H9 (cell line): Measurements from ENCODE around the gene XAF1. TPM values are rescaled to one million over a fixed set of nuclear protein-coding genes. Genes with fewer than 3 reads are reported as not detected.

Experiments used
- DNase-seq: peaks from one replicate; pipeline ENCODE4 v3.0.0-alpha.2; 2017
- H2AFZ ChIP-seq: one replicate; pipeline ENCODE4 v1.6.1; 2013; ENCODE audit warnings: mild to moderate bottlenecking, low read length, control low read depth, moderate library complexity
- H2AK5ac ChIP-seq: 2 replicates; pipeline ENCODE4 v1.6.1; 2013; ENCODE audit warnings: low read length, control low read depth, mixed read lengths; ENCODE audit not compliant: insufficient read length
- H2BK120ac ChIP-seq: one replicate; pipeline ENCODE4 v1.6.1; 2013; ENCODE audit warnings: low read depth, mild to moderate bottlenecking, low read length, control low read depth, inconsistent platforms; ENCODE audit not compliant: poor library complexity, severe bottlenecking
- H2BK12ac ChIP-seq: 2 replicates; pipeline ENCODE4 v1.6.1; 2013; ENCODE audit warnings: low read length, control low read depth, mixed read lengths, low read depth; ENCODE audit not compliant: insufficient read length
- H2BK15ac ChIP-seq: 2 replicates; pipeline ENCODE4 v1.6.1; 2013; ENCODE audit warnings: low read depth, low read length, control low read depth
- H2BK20ac ChIP-seq: one replicate; pipeline ENCODE4 v1.6.1; 2013; ENCODE audit warnings: low read depth, mild to moderate bottlenecking, low read length, control low read depth, inconsistent platforms; ENCODE audit not compliant: poor library complexity, severe bottlenecking
- H2BK5ac ChIP-seq: 2 replicates; pipeline ENCODE4 v1.6.1; 2013; ENCODE audit warnings: low read length, control low read depth, mixed read lengths; ENCODE audit not compliant: insufficient read length
- H3K14ac ChIP-seq: 2 replicates; pipeline ENCODE4 v1.6.1; 2013; ENCODE audit warnings: low read length, control low read depth; ENCODE audit not compliant: insufficient read depth
- H3K18ac ChIP-seq: 2 replicates; pipeline ENCODE4 v1.6.1; 2013; ENCODE audit warnings: low read depth, mild to moderate bottlenecking, mixed read lengths, low read length, control low read depth; ENCODE audit not compliant: insufficient read length
- H3K23ac ChIP-seq: 2 replicates; pipeline ENCODE4 v1.6.1; 2013; ENCODE audit warnings: low read length, control low read depth, mixed read lengths, low read depth; ENCODE audit not compliant: insufficient read length
- H3K23me2 ChIP-seq: 2 replicates; pipeline ENCODE4 v1.6.1; 2013; ENCODE audit warnings: low read depth, mild to moderate bottlenecking, mixed read lengths, low read length, control low read depth; ENCODE audit not compliant: insufficient read length, poor library complexity, severe bottlenecking
- H3K27ac ChIP-seq: 2 replicates; pipeline ENCODE4 v1.5.1; 2013; ENCODE audit warnings: low read length, control low read depth, mixed read lengths, low read depth; ENCODE audit not compliant: insufficient read length
- H3K27me3 ChIP-seq: 2 replicates; pipeline ENCODE4 v1.6.1; 2013; ENCODE audit warnings: low read length, control low read depth, inconsistent platforms; ENCODE audit not compliant: insufficient read depth
- H3K4ac ChIP-seq: 2 replicates; pipeline ENCODE4 v1.6.1; 2013; ENCODE audit warnings: low read depth, mild to moderate bottlenecking, control low read depth, inconsistent platforms, low read length, moderate library complexity
- H3K4me1 ChIP-seq: 2 replicates; pipeline ENCODE4 v1.6.1; 2013; ENCODE audit warnings: low read length, control low read depth, inconsistent platforms; ENCODE audit not compliant: insufficient read depth
- H3K4me2 ChIP-seq: 2 replicates; pipeline ENCODE4 v1.6.1; 2013; ENCODE audit warnings: low read length, control low read depth, mixed read lengths; ENCODE audit not compliant: insufficient read length, insufficient read depth
- H3K56ac ChIP-seq: 2 replicates; pipeline ENCODE4 v1.6.1; 2013; ENCODE audit warnings: low read depth, mild to moderate bottlenecking, mixed read lengths, low read length, control low read depth; ENCODE audit not compliant: insufficient read length
- H3K79me1 ChIP-seq: 2 replicates; pipeline ENCODE4 v1.6.1; 2013; ENCODE audit warnings: low read depth, mild to moderate bottlenecking, moderate library complexity, low read length, control low read depth, inconsistent platforms; ENCODE audit not compliant: insufficient read depth, poor library complexity, severe bottlenecking
- H3K79me2 ChIP-seq: 2 replicates; pipeline ENCODE4 v1.6.1; 2013; ENCODE audit warnings: low read length, control low read depth, inconsistent platforms; ENCODE audit not compliant: insufficient read depth
- H3K9ac ChIP-seq: 2 replicates; pipeline ENCODE4 v1.6.1; 2013; ENCODE audit warnings: low read length, control low read depth, mixed read lengths; ENCODE audit not compliant: insufficient read length; ENCODE audit errors: extremely low read depth
- H3K9me3 ChIP-seq: one replicate; pipeline ENCODE4 v1.6.1; 2013; ENCODE audit warnings: low read depth, low read length, inconsistent platforms; ENCODE audit not compliant: control insufficient read depth
- H3T11ph ChIP-seq: one replicate; pipeline ENCODE4 v1.6.1; 2013; ENCODE audit warnings: mild to moderate bottlenecking, low read length, control low read depth, inconsistent platforms
- H4K20me1 ChIP-seq: one replicate; pipeline ENCODE4 v1.6.1; 2013; ENCODE audit not compliant: control insufficient read depth, insufficient read length, insufficient read depth
- H4K5ac ChIP-seq: 2 replicates; pipeline ENCODE4 v1.6.1; 2013; ENCODE audit warnings: low read depth, mild to moderate bottlenecking, mixed read lengths, low read length, control low read depth; ENCODE audit not compliant: insufficient read length
- H4K8ac ChIP-seq: replicated peaks from 2 replicates; pipeline ENCODE4 v1.6.1; 2013; ENCODE audit warnings: low read length, control low read depth, mixed read lengths, low read depth; ENCODE audit not compliant: insufficient read length
- H4K91ac ChIP-seq: 2 replicates; pipeline ENCODE4 v1.6.1; 2013; ENCODE audit warnings: low read depth, mild to moderate bottlenecking, moderate library complexity, mixed read lengths, low read length, control low read depth; ENCODE audit not compliant: insufficient read length
- H3K27ac Mint-ChIP-seq, 3 experiments: 2 replicates in 2 of 3; 3 replicates in 1 of 3; pipeline ENCODE4 v1.8.0; 2020 to 2021; ENCODE audit warnings: mixed read lengths in 3 of 3, mild to moderate bottlenecking in 1 of 3, moderate library complexity in 1 of 3
- H3K27me3 Mint-ChIP-seq: 2 replicates; pipeline ENCODE4 v1.8.0; 2021; ENCODE audit warnings: low read depth, mild to moderate bottlenecking, moderate library complexity, mixed read lengths
- H3K36me3 Mint-ChIP-seq, 3 experiments: 2 replicates in 2 of 3; 3 replicates in 1 of 3; pipeline ENCODE4 v1.8.0; 2020 to 2021; ENCODE audit warnings: low read depth in 3 of 3, mixed read lengths in 3 of 3; ENCODE audit not compliant: insufficient read depth in 1 of 3
- H3K4me1 Mint-ChIP-seq, 2 experiments: 2 replicates each; pipeline ENCODE4 v1.8.0; 2020; ENCODE audit warnings: mixed read lengths in 2 of 2
- H3K4me3 Mint-ChIP-seq, 2 experiments: 2 replicates in 1 of 2; 3 replicates in 1 of 2; pipeline ENCODE4 v1.8.0; 2020 to 2021; ENCODE audit warnings: mild to moderate bottlenecking in 2 of 2, mixed read lengths in 2 of 2, moderate library complexity in 1 of 2
- H3K9me3 Mint-ChIP-seq, 2 experiments: 2 replicates in 1 of 2; 3 replicates in 1 of 2; pipeline ENCODE4 v1.8.0; 2020; ENCODE audit warnings: mild to moderate bottlenecking in 2 of 2, mixed read lengths in 2 of 2, moderate library complexity in 1 of 2
- WGBS: extraction: QIAGEN DNeasy Blood & Tissue Kit; methylation state at CpG from one replicate; pipeline ENCODE4 v1.1.7; 2013; ENCODE audit warnings: missing lambda C conversion rate, low lambda C conversion rate, mixed read lengths; ENCODE audit not compliant: insufficient read length; ENCODE audit errors: extremely low coverage; 5-methylcytosine and 5-hydroxymethylcytosine counted together
- total RNA-seq: library from RNA; stranded (reverse); gene quantifications from 2 replicates; pipeline ENCODE4 v1.2.1, GENCODE V29; 2021
- TF ChIP-seq, protein P1 (sequence below): fragments of 200-600 bp; sonication (generic); conservative IDR thresholded peaks from 3 replicates; pipeline ENCODE4 v1.8.0; 2021; ENCODE audit warnings: antibody characterized with exemption, mild to moderate bottlenecking

The XAF1 gene
- total RNA-seq, 1 experiment from 2014 or later, result not detected

GRCh38 chr17:6712058-6712853 lies 43.6 kb upstream of the XAF1 start:
- Histone ChIP-seq H4K91ac (no peak overlapping the region), H4K20me1 (no peaks in the 10 kb centered on the region), H3K9me3 (no peaks in the 10 kb centered on the region), H2BK120ac (no peak overlapping the region), H3K9ac (no peak overlapping the region), H2BK12ac (no peak overlapping the region), H3K4me1 (0 out of 2 replicates have a peak, but pooled peaks cover 2% of the 10 kb centered on the region), H3K79me1 (no peaks in the 10 kb centered on the region), H3T11ph (no peak overlapping the region), H2AFZ (no peak overlapping the region), H4K5ac (no peak overlapping the region), H2AK5ac (no peak overlapping the region), H3K23ac (no peak overlapping the region), H2BK5ac (no peak overlapping the region), H3K27me3 (peaks cover 9% of the 10 kb centered on the region; the same call in 1 of the 2 replicates), H3K27ac (no peak overlapping the region), H3K56ac (no peak overlapping the region), H2BK15ac (no peak overlapping the region), H2BK20ac (no peak overlapping the region), H3K18ac (no peak overlapping the region), H3K23me2 (peaks cover 12% of the 10 kb centered on the region), H4K8ac (no peak overlapping the region), H3K14ac (no peak overlapping the region), H3K79me2 (no peaks in the 10 kb centered on the region), H3K4me2 (peak overlapping the region; percentile 81), H3K4ac (no peak overlapping the region)
- Mint-ChIP-seq H3K9me3 (peaks cover 9 to 23% of the 10 kb centered on the region in 2 experiments), H3K27ac (no peak overlapping the region), H3K27me3 (peaks cover 57% of the 10 kb centered on the region), H3K4me1 (peaks cover 16 to 19% of the 10 kb centered on the region in 2 experiments), H3K36me3 (peaks cover 0 to 5% (median 0%) of the 10 kb centered on the region in 3 experiments; a peak in 4 of 7 replicates), H3K4me3 (peak overlapping the region; percentile 79 to 92)
- no CpG with 5 or more reads among the region's 11 CpGs for WGBS
- DNase-seq, result peak; percentile 89
- TF ChIP-seq, protein P1, sequence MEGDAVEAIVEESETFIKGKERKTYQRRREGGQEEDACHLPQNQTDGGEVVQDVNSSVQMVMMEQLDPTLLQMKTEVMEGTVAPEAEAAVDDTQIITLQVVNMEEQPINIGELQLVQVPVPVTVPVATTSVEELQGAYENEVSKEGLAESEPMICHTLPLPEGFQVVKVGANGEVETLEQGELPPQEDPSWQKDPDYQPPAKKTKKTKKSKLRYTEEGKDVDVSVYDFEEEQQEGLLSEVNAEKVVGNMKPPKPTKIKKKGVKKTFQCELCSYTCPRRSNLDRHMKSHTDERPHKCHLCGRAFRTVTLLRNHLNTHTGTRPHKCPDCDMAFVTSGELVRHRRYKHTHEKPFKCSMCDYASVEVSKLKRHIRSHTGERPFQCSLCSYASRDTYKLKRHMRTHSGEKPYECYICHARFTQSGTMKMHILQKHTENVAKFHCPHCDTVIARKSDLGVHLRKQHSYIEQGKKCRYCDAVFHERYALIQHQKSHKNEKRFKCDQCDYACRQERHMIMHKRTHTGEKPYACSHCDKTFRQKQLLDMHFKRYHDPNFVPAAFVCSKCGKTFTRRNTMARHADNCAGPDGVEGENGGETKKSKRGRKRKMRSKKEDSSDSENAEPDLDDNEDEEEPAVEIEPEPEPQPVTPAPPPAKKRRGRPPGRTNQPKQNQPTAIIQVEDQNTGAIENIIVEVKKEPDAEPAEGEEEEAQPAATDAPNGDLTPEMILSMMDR, result no peak; the same call in 2 of the 3 replicates
